Kidney tubule cell (primary cell): ENCODE results near the gene LIMCH1.
"Not testable (repeated sequence)": the region's sequence is repeated elsewhere in the genome, so short reads cannot be mapped to it uniquely, and the experiment has no call there.

ENCODE experiments used
- DNase-seq: peaks from one replicate; pipeline ENCODE4 v3.0.0-alpha.2; 2018; ENCODE audit warnings: low spot score

Gene LIMCH1

DNA sequence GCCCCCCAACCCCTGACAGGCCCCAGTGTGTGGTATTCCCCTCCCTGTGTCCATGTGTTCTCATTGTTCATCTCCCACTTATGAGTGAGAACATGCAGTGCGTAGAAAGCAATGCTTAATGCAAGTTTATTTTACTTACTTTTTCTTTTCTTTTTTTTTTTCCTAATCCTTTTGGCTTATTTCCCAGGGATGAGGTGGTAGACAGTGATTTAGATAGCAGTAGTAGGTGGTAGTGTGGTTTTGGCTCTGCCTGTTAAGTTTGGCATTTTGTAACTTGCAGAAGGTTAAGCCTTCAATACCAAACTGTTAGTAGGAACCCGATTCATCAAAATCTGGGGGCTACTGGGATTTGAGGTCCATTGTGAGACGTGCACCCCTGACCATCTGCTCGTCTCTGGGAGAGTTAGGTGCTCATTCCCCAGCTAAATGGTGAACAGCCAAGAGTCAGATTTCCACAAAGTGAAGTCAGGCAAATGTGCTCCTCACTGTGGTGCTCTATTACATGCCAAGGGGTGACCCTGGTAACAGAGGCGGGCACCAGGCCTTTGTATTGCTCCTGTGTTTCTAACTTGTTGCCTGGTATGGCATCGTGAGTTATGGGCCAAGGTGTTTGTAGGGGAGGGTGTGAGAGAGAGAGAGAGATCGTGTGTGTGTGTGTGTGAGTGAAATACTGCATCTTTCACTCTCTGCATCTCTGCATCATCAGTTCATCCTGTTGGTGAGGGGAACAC lies 140.3 kb downstream of the LIMCH1 start:
- no peak for DNase-seq

DNA sequence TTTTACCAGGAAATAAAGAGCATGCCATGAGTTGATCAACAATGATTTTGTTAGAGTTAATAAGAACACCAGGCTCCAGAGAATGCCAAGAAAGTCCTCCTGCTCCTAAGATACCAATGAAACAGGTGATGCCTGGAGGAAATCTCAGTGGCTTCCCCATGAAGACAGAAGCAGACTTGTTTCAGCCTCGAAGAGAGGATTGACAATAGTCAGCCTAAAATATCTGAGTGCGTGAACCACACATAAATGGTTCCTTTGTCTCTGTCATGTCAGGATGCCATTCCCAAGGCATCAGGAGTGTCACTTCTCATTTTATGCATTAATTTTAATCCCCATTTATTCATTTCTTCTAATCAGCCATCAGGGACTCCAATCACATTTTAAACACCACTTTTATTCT lies 141.0 kb downstream of the LIMCH1 start:
- no peak for DNase-seq

DNA sequence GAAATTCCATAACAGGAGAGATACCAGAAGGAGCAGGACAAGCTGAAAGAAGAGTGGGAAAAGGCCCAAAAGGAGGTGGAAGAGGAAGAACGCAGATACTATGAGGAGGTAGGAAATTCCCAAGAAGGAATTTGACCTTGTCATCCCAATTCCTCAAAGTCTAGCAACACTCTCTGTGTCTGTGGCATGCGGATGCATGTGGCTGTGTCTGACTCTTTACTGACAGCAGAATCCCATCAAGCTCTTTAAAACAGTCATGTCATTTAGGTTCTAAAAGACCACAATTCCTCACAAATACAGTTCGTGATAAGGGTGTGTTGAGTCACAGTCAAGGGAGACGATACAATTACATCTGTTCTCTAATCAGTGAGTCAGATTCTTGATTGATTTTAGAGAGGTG lies 142.0 kb downstream of the LIMCH1 start:
- DNase-seq: no peak

DNA sequence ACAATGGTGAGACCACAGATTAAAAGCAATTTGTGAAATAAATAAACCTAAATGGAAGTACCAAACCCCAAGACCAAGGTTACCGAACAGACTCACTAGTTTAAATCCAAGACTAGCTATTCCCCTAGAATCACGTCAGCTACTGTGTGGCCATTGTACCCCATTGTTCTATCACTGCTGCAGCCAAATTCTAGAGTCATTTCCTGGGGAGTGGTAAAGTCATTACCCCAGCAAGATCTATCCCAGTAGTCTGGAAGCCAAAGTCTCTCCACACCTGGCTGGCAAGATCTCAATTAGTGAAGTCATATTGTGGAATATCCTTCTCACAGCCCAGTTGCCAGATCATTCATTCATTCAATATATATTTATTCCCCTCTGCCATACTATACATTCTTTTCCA lies 143.1 kb downstream of the LIMCH1 start:
- no peak for DNase-seq

DNA sequence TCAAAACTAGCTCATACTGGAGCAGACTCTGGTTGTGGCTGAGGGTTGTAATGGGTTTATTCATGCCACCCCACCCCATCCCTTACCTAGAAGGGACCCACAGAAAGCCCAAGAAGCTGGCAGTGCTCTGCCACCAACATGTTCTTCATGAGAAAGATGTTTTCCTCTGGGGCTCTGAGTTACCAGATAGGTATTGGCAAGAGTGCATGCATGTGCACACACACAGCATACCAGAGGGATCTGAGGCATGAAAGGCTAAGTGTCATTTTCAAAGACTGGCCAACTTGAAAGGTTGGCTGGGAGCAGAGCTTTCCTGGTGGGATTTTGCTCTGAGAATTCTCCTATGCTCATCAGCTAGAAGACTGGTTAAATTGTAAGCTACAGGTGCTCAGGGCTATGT lies 145.4 kb downstream of the LIMCH1 start:
- peak; percentile 74 for DNase-seq

DNA sequence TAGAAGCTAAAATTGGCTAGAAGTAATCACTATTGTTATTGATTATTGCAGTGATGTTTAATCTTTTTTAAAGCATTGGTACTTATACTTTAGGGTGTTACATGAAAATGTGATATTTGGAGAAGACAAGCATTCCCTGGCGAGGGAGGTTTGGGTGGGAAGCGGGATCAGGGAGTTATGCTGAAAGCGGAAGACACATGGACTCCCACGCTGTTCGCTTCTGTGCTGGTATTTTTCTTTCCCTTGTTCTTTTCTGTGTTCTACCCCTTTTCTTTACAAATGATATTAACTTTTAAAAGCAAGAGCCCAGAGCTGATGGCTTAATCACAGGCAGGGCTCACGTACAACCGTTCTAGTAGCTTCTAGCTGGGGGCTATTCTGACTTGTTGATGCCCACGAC lies 148.9 kb downstream of the LIMCH1 start:
- DNase-seq: no peak

DNA sequence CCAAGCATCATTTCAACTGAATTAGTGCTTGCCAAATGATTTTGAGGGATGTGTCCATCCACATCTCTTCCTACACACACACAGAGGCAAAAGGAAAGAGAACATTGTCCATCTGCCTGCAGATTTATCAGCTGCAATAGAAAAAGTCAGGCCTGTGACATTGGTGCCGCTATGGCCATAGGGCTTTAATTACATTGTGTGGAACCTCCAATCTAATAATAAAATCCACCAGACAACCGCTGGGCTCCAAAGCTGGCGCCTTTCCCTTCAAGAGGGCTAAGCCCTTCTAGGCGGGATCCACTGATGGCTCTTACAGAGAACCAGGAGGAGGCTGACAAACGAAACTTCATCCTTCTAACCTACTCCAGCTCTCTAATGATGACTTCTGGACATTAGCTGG lies 150.0 kb downstream of the LIMCH1 start:
- DNase-seq: no peak

DNA sequence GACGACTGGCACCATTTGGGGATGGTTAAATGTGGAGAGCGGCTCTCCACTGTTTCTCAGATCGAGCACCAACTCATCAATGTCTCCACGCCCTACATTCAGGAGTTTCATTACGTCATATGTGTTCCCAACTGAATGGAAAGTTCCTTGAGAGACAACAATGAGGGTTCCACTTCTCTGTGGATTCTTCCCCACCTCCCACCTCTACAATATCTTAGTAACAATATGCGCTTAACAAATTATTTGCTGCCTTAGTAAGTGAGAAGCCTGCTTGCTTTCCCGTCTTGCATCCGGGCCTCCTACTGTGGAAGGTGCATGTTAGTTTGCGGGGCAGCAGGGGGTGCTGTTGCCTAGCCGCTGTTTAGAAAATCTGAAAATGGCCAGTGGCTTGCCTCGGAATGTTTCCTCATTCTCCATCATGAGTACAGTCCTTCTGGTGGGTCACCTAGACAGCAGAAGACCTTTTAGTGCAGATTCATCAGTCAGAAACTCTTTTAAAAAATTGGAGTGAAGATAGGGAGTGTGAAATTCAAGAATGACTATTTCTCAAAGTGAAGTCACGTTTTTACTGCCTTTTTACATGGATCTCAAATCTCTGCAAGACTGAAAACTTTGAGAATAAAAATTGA lies 154.9 kb downstream of the LIMCH1 start:
- DNase-seq: peak; percentile 72

DNA sequence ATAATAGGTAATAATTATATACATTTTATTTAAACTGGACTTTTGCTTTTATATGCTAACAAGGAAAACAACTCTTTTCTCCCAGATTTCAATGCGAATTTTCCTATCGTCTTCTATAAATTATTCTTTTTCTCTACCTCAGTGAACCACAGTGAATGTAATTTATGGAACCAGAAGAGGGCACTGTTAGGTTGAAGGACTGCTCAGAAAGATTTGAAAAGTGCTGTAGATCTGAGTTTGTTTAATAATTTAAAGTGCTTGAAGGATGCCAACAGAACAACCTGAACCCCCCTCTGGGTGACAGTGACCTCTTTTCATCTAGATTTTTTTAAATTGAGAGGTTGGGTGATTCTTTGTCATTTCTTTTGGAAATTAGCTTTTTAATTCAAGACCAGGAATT lies 155.7 kb downstream of the LIMCH1 start:
- peak; percentile 50 for DNase-seq

DNA sequence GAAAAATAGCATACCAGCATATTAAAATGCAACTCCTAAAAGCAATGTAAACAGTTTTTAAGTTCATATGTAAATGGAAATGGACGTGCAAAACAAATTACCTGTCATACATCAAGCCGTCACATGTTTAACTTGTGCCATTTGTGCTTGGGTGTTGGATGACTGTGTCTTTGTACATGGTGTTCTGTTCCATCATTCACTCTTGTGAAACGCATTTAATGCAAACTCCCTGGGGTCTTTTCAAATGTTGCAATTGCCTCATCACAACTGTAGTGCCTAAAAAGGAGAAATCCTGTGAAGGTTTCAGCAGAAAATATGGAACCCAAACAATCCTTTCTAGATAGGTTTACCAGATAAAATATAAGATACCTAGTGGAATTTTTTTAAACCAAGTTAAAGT lies 158.2 kb downstream of the LIMCH1 start:
- DNase-seq: no peak

DNA sequence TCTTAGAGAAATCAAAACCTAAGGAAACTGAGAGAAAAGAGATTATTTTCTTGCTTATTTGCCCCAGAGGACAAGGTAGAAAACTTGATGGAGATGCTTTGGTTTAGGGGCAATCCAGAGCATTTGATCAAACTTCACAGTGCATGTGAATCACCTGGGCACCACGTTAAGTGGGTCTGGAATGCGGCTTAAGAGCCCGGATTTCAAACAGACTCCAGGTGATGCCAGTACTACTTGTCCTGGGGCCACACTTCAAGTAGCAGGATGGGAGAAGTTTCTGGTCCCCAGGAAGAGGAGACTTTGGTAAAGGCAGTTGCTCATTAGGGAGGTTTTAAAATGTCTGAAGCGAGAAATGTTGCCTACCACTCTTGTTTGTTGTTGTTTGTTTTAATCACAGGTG lies 158.8 kb downstream of the LIMCH1 start:
- no peak for DNase-seq

DNA sequence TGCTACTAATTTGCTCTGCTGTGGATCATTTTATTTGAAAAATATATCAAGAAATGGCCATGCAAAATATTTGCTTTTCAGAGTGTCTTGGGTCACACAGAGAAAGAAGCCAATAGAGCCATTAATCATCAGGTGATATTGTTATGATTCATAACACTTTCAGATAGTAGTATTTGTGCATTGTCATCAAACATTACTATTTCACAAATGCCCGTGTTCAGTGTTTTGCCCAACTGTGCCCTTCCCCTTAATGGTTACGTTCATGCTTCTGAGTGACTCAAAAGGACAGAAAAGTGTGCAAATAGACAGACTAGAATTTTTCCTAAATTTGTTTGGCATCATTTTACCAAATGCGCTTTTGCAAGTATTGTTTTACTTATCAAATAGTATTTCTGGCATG lies 164.0 kb downstream of the LIMCH1 start:
- no peak for DNase-seq

DNA sequence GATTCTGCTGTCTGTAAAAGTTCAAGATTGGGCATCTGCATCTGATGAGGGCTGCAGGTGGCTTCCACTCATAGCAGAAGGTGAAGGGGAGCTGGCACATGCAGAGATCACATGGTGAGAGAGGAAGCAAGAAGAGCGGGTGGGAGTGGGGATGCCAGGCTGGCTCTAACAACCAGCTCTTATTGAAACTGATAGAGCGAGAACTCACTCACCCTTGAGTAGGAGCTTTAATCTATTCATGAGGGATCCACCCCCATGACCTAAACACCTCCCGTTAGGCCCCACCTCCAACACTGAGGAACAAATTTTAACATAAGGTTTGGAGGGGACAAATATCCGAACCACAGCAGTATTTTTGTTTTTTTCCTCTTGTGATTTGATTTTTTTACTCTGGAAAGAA lies 164.8 kb downstream of the LIMCH1 start:
- no peak for DNase-seq

DNA sequence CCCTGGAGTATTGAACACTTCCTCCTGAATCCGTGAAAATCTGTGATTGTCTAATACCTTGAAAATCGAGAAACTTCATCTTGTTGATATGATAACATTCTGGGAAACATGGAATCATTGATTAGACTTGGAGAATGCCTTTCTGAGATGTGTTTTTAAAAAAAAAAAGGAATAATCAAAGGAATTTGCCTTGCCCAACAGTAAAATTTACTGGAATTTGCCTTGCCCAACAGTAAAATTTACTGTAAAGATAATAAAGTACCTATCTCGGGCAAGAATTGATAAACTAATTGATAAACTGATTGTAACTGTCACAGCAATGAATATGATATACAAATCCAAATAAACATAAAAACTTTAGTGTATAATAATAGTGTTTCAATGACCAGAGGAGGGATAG lies 165.8 kb downstream of the LIMCH1 start:
- no peak for DNase-seq

DNA sequence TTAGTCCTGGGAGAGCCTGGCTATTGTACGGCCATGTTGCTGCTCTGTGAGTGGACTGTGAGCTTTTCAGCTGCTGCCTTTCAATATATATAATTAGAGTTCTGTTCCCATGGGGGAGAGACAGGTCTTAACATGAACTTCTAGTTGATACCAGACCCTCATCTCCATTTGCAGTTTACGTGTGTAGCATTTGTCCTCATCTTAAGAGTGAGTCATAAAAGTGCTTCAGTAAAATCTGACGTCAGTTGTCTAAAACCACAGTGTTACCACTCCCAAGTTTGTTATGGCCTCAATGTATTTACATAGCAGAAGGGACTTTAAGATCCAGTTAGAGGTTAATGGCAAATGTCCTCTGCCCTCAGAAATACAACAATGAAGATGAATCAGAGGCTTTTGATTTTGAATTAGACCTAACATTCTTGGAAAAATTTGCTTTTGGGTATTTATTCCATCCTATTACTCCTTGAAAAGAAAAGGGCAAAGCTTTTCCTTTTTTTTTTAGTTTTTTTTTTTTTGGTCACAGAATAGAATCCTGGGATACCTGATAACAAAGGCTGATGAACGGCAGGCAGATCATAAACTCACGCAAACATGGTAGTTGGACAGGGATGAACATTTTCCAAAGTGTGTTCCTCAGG lies 172.0 kb downstream of the LIMCH1 start:
- peak; percentile 11 for DNase-seq

DNA sequence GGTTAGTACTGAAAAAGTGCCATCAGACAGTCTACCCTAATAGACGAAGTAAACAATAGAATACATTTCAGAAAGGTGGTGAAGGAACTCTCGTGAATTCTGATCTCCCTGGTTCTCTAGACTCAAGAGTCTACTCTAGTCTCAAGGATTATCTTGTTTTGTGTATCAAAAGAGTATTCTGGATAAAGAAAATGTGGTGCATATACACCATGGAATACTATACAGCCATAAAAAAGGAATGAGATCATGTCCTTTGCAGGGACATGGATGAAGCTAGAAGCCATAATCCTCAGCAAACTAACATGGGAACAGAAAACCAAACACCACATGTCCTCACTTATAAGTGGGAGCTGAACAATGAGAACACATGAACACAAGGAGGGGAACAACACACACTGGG lies 173.7 kb downstream of the LIMCH1 start:
- not testable (repeated sequence) for DNase-seq

DNA sequence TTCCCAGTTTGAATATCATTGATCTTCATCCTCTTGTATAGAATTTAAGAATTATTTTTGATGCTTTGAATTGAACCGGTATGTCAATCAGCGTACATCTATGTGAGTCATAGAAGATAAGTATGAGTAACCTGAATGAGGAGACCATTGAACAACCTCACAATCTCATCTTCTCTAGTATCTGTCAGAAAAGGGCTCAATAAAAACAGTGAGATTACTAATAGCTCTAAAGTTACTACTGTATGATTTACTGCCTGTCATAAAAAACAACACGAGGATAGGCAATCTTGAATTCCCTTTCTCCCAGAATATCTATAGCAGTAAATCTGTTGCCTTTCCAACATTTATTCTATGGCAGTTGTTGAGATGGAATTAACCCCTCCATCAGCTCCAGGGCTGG lies 174.5 kb downstream of the LIMCH1 start:
- no peak for DNase-seq

DNA sequence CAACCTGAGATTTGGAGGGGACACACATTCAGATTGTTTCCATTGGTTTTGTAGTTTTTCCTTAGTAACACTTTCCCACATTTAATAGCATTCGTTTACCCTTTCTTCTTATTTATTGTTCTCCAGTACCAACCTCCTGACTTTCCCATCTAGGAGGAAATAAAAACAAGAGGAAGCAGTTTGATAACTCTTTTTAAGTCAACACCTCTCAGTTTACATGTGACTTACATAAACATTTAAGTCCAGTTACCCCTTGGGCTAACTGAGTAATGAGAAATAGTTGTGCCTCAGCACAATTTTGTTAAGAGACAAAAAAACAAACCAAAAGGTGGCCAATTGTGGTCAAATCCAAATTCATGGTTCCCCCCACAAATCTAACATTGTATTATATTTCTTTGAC lies 175.8 kb downstream of the LIMCH1 start:
- DNase-seq: no peak

DNA sequence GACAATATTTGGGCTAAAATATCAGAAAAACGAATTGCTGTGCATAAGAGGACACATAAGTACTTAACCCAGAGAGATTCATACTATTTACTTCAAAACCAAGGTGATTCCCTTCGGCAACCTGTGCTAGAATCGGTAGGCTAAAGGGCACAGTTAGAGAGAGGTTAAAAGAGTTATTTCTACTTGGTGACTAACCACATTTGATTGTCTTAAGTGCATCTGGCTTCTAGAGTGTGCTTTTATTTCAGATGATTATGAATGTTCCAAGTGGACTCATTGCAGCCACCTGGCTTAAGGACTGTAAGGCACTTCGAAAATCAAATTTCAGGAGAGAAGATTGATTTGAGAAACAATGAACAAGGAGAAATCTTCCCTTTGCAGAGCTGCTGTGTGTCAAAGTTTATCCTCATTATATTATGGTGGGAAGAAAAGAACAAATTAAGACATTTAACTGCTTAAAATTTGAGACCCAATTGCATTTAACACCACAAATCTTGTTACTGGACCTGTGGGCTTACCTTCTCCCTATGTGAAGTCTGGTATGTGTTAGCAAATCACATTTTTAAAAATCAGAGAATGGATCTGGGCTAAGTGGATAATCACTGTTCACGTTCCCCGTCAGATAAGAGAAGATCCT lies 176.5 kb downstream of the LIMCH1 start:
- DNase-seq: no peak

DNA sequence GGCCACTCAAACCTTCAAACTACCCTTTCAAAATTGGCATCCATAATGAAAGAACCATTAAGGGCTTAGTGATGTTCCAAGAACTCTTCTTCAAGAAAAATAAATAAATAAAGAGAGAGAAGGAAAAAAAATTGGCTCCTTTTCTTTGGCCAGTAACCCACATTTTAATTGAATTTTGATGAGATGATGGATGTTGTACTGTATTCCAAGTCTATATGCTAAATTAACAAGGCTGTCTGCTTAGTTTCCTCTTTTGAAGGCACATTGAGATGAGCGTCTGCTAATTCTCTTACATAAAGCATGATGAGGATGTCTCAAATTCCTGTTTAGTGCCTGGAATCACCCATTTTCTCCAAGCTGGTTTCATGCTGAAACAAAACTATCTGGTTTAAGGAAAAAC lies 177.2 kb downstream of the LIMCH1 start:
- no peak for DNase-seq

DNA sequence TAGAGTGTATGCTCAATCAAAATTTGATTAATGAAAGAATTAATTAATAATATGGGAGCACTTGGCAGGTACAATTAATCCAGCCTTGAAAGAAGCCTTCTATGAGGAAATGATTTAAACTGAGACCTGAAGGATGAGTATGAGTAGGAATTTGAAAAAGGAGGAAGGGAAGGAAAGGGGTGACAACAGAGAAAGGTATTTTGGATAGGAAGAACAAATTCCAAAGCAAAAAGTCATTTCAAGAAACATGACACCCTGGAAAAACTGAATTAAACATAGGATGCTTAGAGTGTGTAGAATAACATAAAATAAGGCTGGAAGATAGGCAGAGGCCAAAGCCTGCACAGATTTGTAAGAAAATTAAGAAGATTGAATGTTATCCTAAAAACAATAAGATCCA lies 180.9 kb downstream of the LIMCH1 start:
- DNase-seq: peak; percentile 74

DNA sequence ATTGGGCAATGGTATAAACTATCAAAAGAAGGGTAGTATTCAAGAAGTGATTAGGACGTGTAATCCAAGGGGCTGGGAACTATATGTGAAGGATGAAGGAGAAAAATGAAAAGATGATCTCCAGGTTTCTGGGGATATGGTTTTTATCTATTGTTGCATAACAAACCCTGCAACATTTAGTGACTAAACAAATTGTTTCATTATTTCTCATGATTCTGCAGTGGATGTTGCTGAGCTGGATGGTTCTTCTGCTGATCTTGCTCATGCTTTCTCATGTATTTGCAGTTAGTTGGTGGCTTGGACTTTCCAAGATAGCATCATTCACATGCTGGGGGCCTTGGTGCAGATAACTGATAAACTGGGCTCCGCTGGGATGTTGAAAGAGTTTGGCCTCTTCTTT lies 181.5 kb downstream of the LIMCH1 start:
- DNase-seq: peak; percentile 25

DNA sequence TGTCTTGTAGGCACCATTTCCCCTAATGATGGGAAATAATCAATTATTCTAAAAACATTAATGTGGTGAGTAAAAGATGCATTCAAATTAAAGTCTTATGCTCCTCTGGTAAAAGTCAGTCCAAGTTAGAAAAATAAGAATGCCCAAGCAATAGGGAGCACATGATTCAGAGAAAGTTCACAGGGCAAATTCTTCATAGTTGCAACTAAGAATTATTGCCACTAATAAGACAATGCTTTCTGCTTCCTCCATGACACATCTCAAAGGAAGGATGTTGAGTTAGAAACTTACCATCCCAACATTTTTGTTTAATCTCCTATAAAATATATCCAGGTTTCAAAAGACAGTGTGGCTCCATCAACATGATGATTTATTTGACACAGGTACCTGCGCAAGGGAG lies 184.2 kb downstream of the LIMCH1 start:
- no peak for DNase-seq
